ENCODE results near the gene SDCCAG8. TPM values are rescaled to one million over a fixed set of nuclear protein-coding genes. Genes with fewer than 3 reads are reported as not detected.

Gene SDCCAG8
- total RNA-seq, 2 donors from 2014 or later, result 23.2 to 91.0 TPM

DNA sequence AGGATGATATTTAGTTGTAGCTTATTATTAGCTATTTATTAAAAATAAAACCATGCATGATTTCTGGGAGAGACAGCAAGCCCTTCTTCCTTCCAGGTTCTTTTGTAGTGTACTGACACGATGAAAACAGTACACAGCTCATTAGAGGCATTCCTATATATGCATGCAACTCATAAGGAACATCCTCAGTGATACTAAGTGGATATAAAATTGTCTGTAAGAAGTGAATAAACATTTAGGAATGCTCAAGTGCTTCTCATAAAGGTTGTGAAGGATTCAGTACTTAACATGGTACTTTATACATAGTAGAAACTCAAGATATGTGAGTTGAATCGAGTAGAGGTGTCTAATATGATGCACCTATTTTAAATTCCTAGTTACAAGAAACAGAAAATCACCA, 287.7 kb downstream of the SDCCAG8 start:
- Histone ChIP-seq H3K36me3 (peaks cover 9% of the 10 kb centered on the region), H3K27me3 (replicated peaks; ENCODE audit: insufficient read depth) (no peaks in the 10 kb centered on the region), H3K4me3 (no peak overlapping the region), H3K4me1 (ENCODE audit: control insufficient read depth in 1 of 2, low read depth in 2 of 2) (no peaks in the 10 kb centered on the region), H3K9me3 (no peaks in the 10 kb centered on the region), H3K27ac (no peak overlapping the region)
- no peak for ATAC-seq (ENCODE audit: insufficient number of reproducible peaks, low FRiP score, low read depth)
- DNase-seq (ENCODE audit: low spot score), result no peak
- TF ChIP-seq, protein P1, sequence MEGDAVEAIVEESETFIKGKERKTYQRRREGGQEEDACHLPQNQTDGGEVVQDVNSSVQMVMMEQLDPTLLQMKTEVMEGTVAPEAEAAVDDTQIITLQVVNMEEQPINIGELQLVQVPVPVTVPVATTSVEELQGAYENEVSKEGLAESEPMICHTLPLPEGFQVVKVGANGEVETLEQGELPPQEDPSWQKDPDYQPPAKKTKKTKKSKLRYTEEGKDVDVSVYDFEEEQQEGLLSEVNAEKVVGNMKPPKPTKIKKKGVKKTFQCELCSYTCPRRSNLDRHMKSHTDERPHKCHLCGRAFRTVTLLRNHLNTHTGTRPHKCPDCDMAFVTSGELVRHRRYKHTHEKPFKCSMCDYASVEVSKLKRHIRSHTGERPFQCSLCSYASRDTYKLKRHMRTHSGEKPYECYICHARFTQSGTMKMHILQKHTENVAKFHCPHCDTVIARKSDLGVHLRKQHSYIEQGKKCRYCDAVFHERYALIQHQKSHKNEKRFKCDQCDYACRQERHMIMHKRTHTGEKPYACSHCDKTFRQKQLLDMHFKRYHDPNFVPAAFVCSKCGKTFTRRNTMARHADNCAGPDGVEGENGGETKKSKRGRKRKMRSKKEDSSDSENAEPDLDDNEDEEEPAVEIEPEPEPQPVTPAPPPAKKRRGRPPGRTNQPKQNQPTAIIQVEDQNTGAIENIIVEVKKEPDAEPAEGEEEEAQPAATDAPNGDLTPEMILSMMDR (IDR thresholded peaks at IDR 0.05), result no peak

DNA sequence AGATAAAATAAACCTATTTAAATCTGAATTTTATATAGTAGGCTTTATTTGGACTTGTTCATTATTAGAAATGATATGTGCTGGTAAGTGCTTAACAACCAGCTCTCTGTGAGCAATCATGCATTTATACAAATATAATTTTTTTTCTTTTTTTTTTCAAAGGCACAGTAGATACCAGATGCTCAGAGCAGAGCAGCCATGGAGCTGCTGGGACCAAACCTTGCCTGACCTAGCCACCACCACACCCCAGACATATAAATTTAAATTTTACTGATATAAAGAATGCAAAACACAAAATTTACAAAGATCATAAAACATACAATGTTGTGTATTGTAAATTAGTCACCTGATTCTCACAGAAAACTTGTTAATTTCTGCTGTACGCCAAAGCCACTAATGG, 290.6 kb downstream of the SDCCAG8 start:
- Histone ChIP-seq H3K9me3 (no peaks in the 10 kb centered on the region), H3K27ac (no peak overlapping the region), H3K36me3 (peaks cover 9% of the 10 kb centered on the region), H3K27me3 (replicated peaks; ENCODE audit: insufficient read depth) (no peaks in the 10 kb centered on the region), H3K4me1 (ENCODE audit: control insufficient read depth in 1 of 2, low read depth in 2 of 2) (peaks cover 0 to 3% of the 10 kb centered on the region in 2 donors), H3K4me3 (no peak overlapping the region)
- no peak for ATAC-seq (ENCODE audit: insufficient number of reproducible peaks, low FRiP score, low read depth)
- TF ChIP-seq, protein P1 (IDR thresholded peaks at IDR 0.05), result no peak
- no peak for DNase-seq (ENCODE audit: low spot score)

DNA sequence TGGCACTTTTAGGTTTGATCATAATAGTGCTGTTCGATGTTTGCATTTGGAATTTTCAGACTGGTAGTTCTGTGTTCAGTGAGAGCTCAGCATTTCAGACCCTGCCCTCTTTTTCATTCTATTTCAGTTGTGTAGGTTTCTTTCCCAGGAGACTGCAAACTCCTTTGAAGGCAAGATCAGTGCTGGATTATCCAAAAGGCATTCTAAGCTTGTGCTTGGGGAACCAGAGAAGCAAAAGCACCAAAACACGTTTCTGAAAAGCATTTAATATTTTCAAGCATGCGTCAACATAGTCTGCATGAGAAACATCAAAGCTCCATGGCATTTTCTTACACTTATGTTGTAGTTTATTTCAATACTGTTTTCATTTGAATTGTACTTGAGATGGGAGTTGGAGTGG, 292.1 kb downstream of the SDCCAG8 start:
- Histone ChIP-seq H3K4me1 (ENCODE audit: control insufficient read depth in 1 of 2, low read depth in 2 of 2) (peaks cover 0 to 3% of the 10 kb centered on the region in 2 donors), H3K27ac (no peak overlapping the region), H3K4me3 (no peak overlapping the region), H3K9me3 (no peaks in the 10 kb centered on the region), H3K36me3 (peaks cover 9% of the 10 kb centered on the region), H3K27me3 (replicated peaks; ENCODE audit: insufficient read depth) (no peaks in the 10 kb centered on the region)
- DNase-seq (ENCODE audit: low spot score) (no peak), ATAC-seq (ENCODE audit: insufficient number of reproducible peaks, low FRiP score, low read depth) (no peak)
- TF ChIP-seq, protein P1 (IDR thresholded peaks at IDR 0.05), result no peak

DNA sequence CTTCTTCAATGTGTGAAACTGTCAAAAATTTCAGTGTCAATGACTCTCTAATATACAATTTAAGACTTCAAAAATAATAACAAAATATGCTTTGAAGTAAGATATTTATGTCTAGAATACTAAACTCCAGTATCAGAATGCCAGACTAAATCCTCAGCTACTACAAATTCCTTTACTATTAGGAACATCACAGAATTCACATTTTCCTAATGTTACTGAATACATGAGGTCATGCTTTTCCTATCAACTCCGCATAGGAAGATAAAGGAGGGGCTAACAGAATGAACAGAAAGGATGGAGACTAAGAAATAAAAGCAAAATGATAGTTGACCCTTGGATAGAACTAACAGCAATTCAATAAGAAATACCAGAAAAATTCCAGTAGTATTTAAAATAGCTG, 292.7 kb downstream of the SDCCAG8 start:
- Histone ChIP-seq H3K9me3 (no peaks in the 10 kb centered on the region), H3K4me1 (ENCODE audit: control insufficient read depth in 1 of 2, low read depth in 2 of 2) (peaks cover 0 to 3% of the 10 kb centered on the region in 2 donors), H3K4me3 (no peak overlapping the region), H3K27me3 (replicated peaks; ENCODE audit: insufficient read depth) (no peaks in the 10 kb centered on the region), H3K27ac (no peak overlapping the region), H3K36me3 (peaks cover 4% of the 10 kb centered on the region)
- TF ChIP-seq, protein P1 (IDR thresholded peaks at IDR 0.05), result no peak
- ATAC-seq (ENCODE audit: insufficient number of reproducible peaks, low FRiP score, low read depth), result no peak
- DNase-seq (ENCODE audit: low spot score), result no peak

DNA sequence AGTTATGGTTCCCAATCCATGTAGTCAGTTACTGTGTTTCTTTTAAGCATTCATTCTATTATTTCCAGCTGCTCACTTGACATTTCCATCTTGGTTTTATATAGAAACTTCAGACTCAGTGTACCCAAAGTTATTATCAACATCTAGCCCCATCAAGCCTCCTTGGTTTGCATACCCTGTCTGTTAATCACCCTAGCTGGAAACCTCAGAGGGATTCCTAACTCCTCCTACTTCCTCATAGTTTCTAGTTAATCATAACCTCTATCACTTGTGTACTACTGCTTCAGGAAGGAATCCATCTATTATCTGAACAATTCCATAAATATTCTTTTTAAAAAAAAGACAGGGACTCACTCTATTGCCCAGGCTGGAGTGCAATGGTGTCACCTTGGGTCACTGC, 293.3 kb downstream of the SDCCAG8 start:
- DNase-seq (ENCODE audit: low spot score), result no peak
- Histone ChIP-seq H3K27me3 (replicated peaks; ENCODE audit: insufficient read depth) (no peaks in the 10 kb centered on the region), H3K27ac (no peak overlapping the region), H3K9me3 (no peaks in the 10 kb centered on the region), H3K4me1 (ENCODE audit: control insufficient read depth in 1 of 2, low read depth in 2 of 2) (peaks cover 0 to 3% of the 10 kb centered on the region in 2 donors), H3K4me3 (no peak overlapping the region), H3K36me3 (no peaks in the 10 kb centered on the region)
- TF ChIP-seq, protein P1 (IDR thresholded peaks at IDR 0.05), result no peak
- no peak for ATAC-seq (ENCODE audit: insufficient number of reproducible peaks, low FRiP score, low read depth)

Other genes with a start within 250 kb of the SDCCAG8 start
- 10 to 100 TPM; 59.8 to 74.3 TPM for gene CEP170, start 760 bp upstream of the SDCCAG8 start, total RNA-seq

All from thoracic aorta (tissue), 2 donors.